ENCODE results near the gene YIPF5.

DNA sequence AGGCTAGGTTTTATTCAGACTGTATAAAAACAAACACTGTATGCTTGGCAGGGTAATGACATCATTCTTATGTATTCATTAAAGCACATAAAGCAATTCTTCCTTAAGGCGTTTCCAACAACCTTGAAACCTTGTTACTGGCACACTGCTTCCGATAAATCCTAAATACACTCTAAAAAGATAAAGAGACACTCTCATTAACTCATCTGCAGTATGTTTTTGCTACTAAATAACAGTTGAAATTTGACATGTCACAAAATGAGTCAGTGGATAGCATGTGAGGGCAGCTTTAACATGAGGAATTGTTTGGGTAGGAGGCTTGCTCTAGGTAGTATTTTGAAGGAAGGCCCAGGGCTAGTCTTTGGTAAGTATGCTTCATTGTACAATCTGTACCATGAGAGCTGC, 13.7 kb downstream of the YIPF5 start:
- TF ChIP-seq, protein P1, sequence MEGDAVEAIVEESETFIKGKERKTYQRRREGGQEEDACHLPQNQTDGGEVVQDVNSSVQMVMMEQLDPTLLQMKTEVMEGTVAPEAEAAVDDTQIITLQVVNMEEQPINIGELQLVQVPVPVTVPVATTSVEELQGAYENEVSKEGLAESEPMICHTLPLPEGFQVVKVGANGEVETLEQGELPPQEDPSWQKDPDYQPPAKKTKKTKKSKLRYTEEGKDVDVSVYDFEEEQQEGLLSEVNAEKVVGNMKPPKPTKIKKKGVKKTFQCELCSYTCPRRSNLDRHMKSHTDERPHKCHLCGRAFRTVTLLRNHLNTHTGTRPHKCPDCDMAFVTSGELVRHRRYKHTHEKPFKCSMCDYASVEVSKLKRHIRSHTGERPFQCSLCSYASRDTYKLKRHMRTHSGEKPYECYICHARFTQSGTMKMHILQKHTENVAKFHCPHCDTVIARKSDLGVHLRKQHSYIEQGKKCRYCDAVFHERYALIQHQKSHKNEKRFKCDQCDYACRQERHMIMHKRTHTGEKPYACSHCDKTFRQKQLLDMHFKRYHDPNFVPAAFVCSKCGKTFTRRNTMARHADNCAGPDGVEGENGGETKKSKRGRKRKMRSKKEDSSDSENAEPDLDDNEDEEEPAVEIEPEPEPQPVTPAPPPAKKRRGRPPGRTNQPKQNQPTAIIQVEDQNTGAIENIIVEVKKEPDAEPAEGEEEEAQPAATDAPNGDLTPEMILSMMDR (IDR thresholded peaks at IDR 0.05) = no peak
- TF ChIP-seq EP300 (IDR thresholded peaks at IDR 0.05) = no peak
- no peak for TF ChIP-seq POLR2AphosphoS5 (IDR thresholded peaks at IDR 0.05)
- TF ChIP-seq POLR2A (IDR thresholded peaks at IDR 0.05) = no peak
